ENCODE measurements around the gene CCND1. TPM values are rescaled to one million over a fixed set of nuclear protein-coding genes. Genes with fewer than 3 reads are reported as not detected.

The CCND1 gene
- total and polyA plus RNA-seq, 10 of the 15 experiments (the other 5 are each of a cell fraction or from before 2014, with no cell fraction given), result 0.09 to 6.6 (median 0.59) TPM; not detected in 2

- TF ChIP-seq ATF2 (IDR thresholded peaks at IDR 0.05; ENCODE audit: low read length), result no peak
- TF ChIP-seq PML (IDR thresholded peaks at IDR 0.05; ENCODE audit: low read length), result no peak
- no peak for TF ChIP-seq NR2F1 (conservative IDR thresholded peaks at IDR 0.05)
- no peak for TF ChIP-seq MTA2 (IDR thresholded peaks at IDR 0.05; ENCODE audit: low read depth)
- no peak for TF ChIP-seq E2F8 (IDR thresholded peaks at IDR 0.05; ENCODE audit: low read depth, partially characterized antibody)
- TF ChIP-seq CREM (IDR thresholded peaks at IDR 0.05; ENCODE audit: low read depth), result no peak
- no peak for TF ChIP-seq ZNF384 (IDR thresholded peaks at IDR 0.05; ENCODE audit: borderline replicate concordance, low read depth, low read length)
- TF ChIP-seq CHD4 (IDR thresholded peaks at IDR 0.05), result no peak
- TF ChIP-seq BACH1 (IDR thresholded peaks at IDR 0.05; ENCODE audit: borderline replicate concordance), result no peak
- TF ChIP-seq PAX5 (IDR thresholded peaks at IDR 0.05; ENCODE audit: borderline replicate concordance, low read depth, low read length), result no peak
- no peak for TF ChIP-seq NKRF (conservative IDR thresholded peaks at IDR 0.05)
- TF ChIP-seq SUPT20H (IDR thresholded peaks at IDR 0.05; ENCODE audit: borderline replicate concordance, control insufficient read depth, low read depth, low read length), result no peak
- TF ChIP-seq MYB (IDR thresholded peaks at IDR 0.05; ENCODE audit: borderline replicate concordance, low read depth, low read length), result no peak
These were observed 56.0 kb downstream of the CCND1 start (continued) for GRCh38 chr11:69696749-69697468.
